Umbilical cord (tissue), 2 donors: Measurements from ENCODE around the gene ARF1. TPM values are rescaled to one million over a fixed set of nuclear protein-coding genes. Genes with fewer than 3 reads are reported as not detected.
A peak's percentile ranks its signal among the peaks of the same experiment; 100 is the strongest.

ENCODE experiments used
- DNase-seq: peaks from one replicate; pipeline ENCODE4 v3.0.0-alpha.2; 2015; ENCODE audit warnings: low spot score
- total RNA-seq: library from RNA; depleted of rRNA; stranded (reverse); fragments of >200 nt; gene quantifications from one replicate; pipeline ENCODE4 v1.2.3, GENCODE V29; 2014; ENCODE audit warnings: low replicate concordance; ENCODE audit not compliant: insufficient read depth

Gene ARF1
- total RNA-seq = 159 TPM

- peak; percentile 96 for DNase-seq
These were observed at the start of gene ARF1 for GRCh38 chr1:228082214-228082917. Gene ARF1, plus strand, starts transcription at chr1:228082708. Its CDS starts 14,407 bp downstream, at chr1:228097115.

- DNase-seq = no peak
These were observed 49.1 kb upstream of the ARF1 start for GRCh38 chr1:228033376-228033775.

- DNase-seq = no peak
These were observed 47.3 kb upstream of the ARF1 start for GRCh38 chr1:228034954-228035837.

- no peak for DNase-seq
These were observed 46.7 kb upstream of the ARF1 start for GRCh38 chr1:228035844-228036243.

- DNase-seq = no peak
These were observed 45.7 kb upstream of the ARF1 start for GRCh38 chr1:228036701-228037231.

GRCh38 chr1:228037401-228038386 is 44.8 kb upstream of the ARF1 start:
- DNase-seq = no peak

GRCh38 chr1:228038387-228039005 is 44.0 kb upstream of the ARF1 start:
- DNase-seq = no peak

- no peak for DNase-seq
These were observed 43.3 kb upstream of the ARF1 start for GRCh38 chr1:228039006-228039903.

- no peak for DNase-seq
These were observed 42.5 kb upstream of the ARF1 start for GRCh38 chr1:228039986-228040385.

- DNase-seq = no peak
These were observed 41.2 kb upstream of the ARF1 start for GRCh38 chr1:228041316-228041715.

GRCh38 chr1:228042508-228042907 is 40.0 kb upstream of the ARF1 start:
- DNase-seq = no peak

- no peak for DNase-seq
These were observed 39.1 kb upstream of the ARF1 start for GRCh38 chr1:228043281-228043848.

- peak; percentile 69 for DNase-seq
These were observed 37.5 kb upstream of the ARF1 start for GRCh38 chr1:228044961-228045360.

- DNase-seq = no peak
These were observed 37.1 kb upstream of the ARF1 start for GRCh38 chr1:228045405-228045804.

GRCh38 chr1:228045871-228046270 is 36.6 kb upstream of the ARF1 start:
- DNase-seq = no peak

GRCh38 chr1:228046421-228047182 is 35.9 kb upstream of the ARF1 start:
- DNase-seq = no peak

GRCh38 chr1:228047183-228047466 is 35.4 kb upstream of the ARF1 start:
- no peak for DNase-seq

- no peak for DNase-seq
These were observed 34.4 kb upstream of the ARF1 start for GRCh38 chr1:228048120-228048519.
